Measurements from ENCODE around the gene PLPPR2. TPM values are rescaled to one million over a fixed set of nuclear protein-coding genes. Genes with fewer than 3 reads are reported as not detected.

Gene PLPPR2
- total RNA-seq, 1 donor from 2014 or later = 77.0 TPM

- no peak overlapping the region for H3K4me3 Mint-ChIP-seq (ENCODE audit: unreplicated experiment)
- H3K27me3 Mint-ChIP-seq (ENCODE audit: unreplicated experiment) = peaks cover 12% of the 10 kb centered on the region
- H3K4me1 Mint-ChIP-seq (ENCODE audit: low read depth, unreplicated experiment) = peaks cover 12% of the 10 kb centered on the region
- no peaks in the 10 kb centered on the region for H3K36me3 Mint-ChIP-seq (ENCODE audit: unreplicated experiment)
- H3K27ac Mint-ChIP-seq (ENCODE audit: unreplicated experiment) = no peak overlapping the region
- peak; percentile 86 for DNase-seq
- TF ChIP-seq CTCF (IDR thresholded peaks at IDR 0.05; ENCODE audit: partially characterized antibody, unreplicated experiment) = no peak
- peaks cover 5% of the 10 kb centered on the region for H3K9me3 Mint-ChIP-seq (ENCODE audit: unreplicated experiment)
Measured at GRCh38 chr19:11373166-11373884, 18.1 kb downstream of the PLPPR2 start.

GRCh38 chr19:11373885-11374432 is 18.7 kb downstream of the PLPPR2 start:
- Mint-ChIP-seq H3K4me1 (ENCODE audit: low read depth, unreplicated experiment) (peaks cover 12% of the 10 kb centered on the region), H3K9me3 (ENCODE audit: unreplicated experiment) (peaks cover 3% of the 10 kb centered on the region)

GRCh38 chr19:11374433-11375142 is 19.4 kb downstream of the PLPPR2 start, which contains the start of gene SWSAP1:
Gene SWSAP1 (plus strand): TSS chr19:11374666. CDS start chr19:11374681, 15 bp downstream.
- H3K9me3 Mint-ChIP-seq (ENCODE audit: unreplicated experiment) = peaks cover 3% of the 10 kb centered on the region
- H3K36me3 Mint-ChIP-seq (ENCODE audit: unreplicated experiment) = no peaks in the 10 kb centered on the region
- H3K4me1 Mint-ChIP-seq (ENCODE audit: low read depth, unreplicated experiment) = peaks cover 9% of the 10 kb centered on the region

More at GRCh38 chr19:11373885-11374432, 18.7 kb downstream of the PLPPR2 start:
- DNase-seq = no peak
- TF ChIP-seq CTCF (IDR thresholded peaks at IDR 0.05; ENCODE audit: partially characterized antibody, unreplicated experiment) = no peak
- Mint-ChIP-seq H3K36me3 (ENCODE audit: unreplicated experiment) (no peaks in the 10 kb centered on the region), H3K4me3 (ENCODE audit: unreplicated experiment) (no peak overlapping the region), H3K27me3 (ENCODE audit: unreplicated experiment) (peaks cover 12% of the 10 kb centered on the region), H3K27ac (ENCODE audit: unreplicated experiment) (no peak overlapping the region)

GRCh38 chr19:11375143-11375948 is 20.1 kb downstream of the PLPPR2 start:
- no peak for DNase-seq
- TF ChIP-seq CTCF (IDR thresholded peaks at IDR 0.05; ENCODE audit: partially characterized antibody, unreplicated experiment) = no peak
- peaks cover 8% of the 10 kb centered on the region for H3K4me1 Mint-ChIP-seq (ENCODE audit: low read depth, unreplicated experiment)
- peaks cover 12% of the 10 kb centered on the region for H3K27me3 Mint-ChIP-seq (ENCODE audit: unreplicated experiment)
- H3K27ac Mint-ChIP-seq (ENCODE audit: unreplicated experiment) = peak overlapping the region; percentile 70
- peaks cover 3% of the 10 kb centered on the region for H3K9me3 Mint-ChIP-seq (ENCODE audit: unreplicated experiment)
- H3K4me3 Mint-ChIP-seq (ENCODE audit: unreplicated experiment) = no peak overlapping the region
- H3K36me3 Mint-ChIP-seq (ENCODE audit: unreplicated experiment) = no peaks in the 10 kb centered on the region

More at GRCh38 chr19:11374433-11375142, 19.4 kb downstream of the PLPPR2 start, which contains the start of gene SWSAP1:
- H3K27ac Mint-ChIP-seq (ENCODE audit: unreplicated experiment) = no peak within 1 kb of the TSS
- H3K4me3 Mint-ChIP-seq (ENCODE audit: unreplicated experiment) = no peak within 1 kb of the TSS
- TF ChIP-seq CTCF (IDR thresholded peaks at IDR 0.05; ENCODE audit: partially characterized antibody, unreplicated experiment) = no peak
- H3K27me3 Mint-ChIP-seq (ENCODE audit: unreplicated experiment) = peaks cover 12% of the 10 kb centered on the region
- DNase-seq = peak; percentile 97

All from glutamatergic neuron (in vitro differentiated cells).